Endothelial cell of umbilical vein (primary cell): ENCODE results near the gene COL23A1. TPM values are rescaled to one million over a fixed set of nuclear protein-coding genes. Genes with fewer than 3 reads are reported as not detected.
A peak's percentile ranks its signal among the peaks of the same experiment; 100 is the strongest.

ENCODE experiments used
- BruUV-seq: library from RNA; stranded (reverse); fragments of 400-500 nt; replicated peaks from 2 replicates; lab custom pipeline; 2021; lab: Mats Ljungman, UMichigan
- CTCF ChIA-PET: fragments of 300-600, 350-600 bp; sonication (Branson Sonifier 250); formaldehyde crosslinking; loops from one replicate; lab custom pipeline; 2021; ENCODE audit warnings: antibody characterized with exemption, inconsistent platforms; lab: Charles Lee
- POLR2A ChIA-PET: fragments of 300-600, 350-600 bp; sonication (Branson Sonifier 250); formaldehyde crosslinking; loops from one replicate; lab custom pipeline; 2021; ENCODE audit warnings: antibody characterized with exemption, inconsistent platforms; lab: Charles Lee
- DNase-seq: peaks from one replicate; pipeline ENCODE4 v3.0.0-alpha.2; 2011; ENCODE audit warnings: low read depth, low spot score
- FAIRE-seq: peaks from 2 replicates; lab custom pipeline; 2011; peaks lifted over from hg19 to GRCh38; lab: Jason Lieb, UNC
- H2AFZ ChIP-seq: 2 replicates; pipeline ENCODE4 v1.6.0; 2012; ENCODE audit warnings: low read depth, low read length, control low read depth, inconsistent platforms
- H3K27ac ChIP-seq: 2 replicates; pipeline ENCODE4 v1.5.1; 2011; ENCODE audit warnings: low read depth, mild to moderate bottlenecking, control low read depth, low read length, moderate library complexity; ENCODE audit not compliant: insufficient read depth
- H3K27me3 ChIP-seq, 2 experiments: 2 replicates each; pipeline versions ENCODE4 v1.6.0 to v1.6.1; 2011; ENCODE audit warnings: low read length in 2 of 2, mixed read lengths in 1 of 2; ENCODE audit not compliant: control insufficient read depth in 2 of 2, insufficient read depth in 2 of 2
- H3K36me3 ChIP-seq, 2 experiments: 2 replicates in 1 of 2; 3 replicates in 1 of 2; pipeline ENCODE4 v1.5.1; 2011; ENCODE audit warnings: low read length in 2 of 2, mild to moderate bottlenecking in 1 of 2, moderate library complexity in 1 of 2; ENCODE audit not compliant: control insufficient read depth in 2 of 2, insufficient read depth in 2 of 2; ENCODE audit errors: extremely low read depth in 1 of 2
- H3K4me1 ChIP-seq: 3 replicates; pipeline ENCODE4 v1.5.1; 2011; ENCODE audit warnings: mild to moderate bottlenecking, low read length; ENCODE audit not compliant: control insufficient read depth, insufficient read depth; ENCODE audit errors: extremely low read depth
- H3K4me2 ChIP-seq: 2 replicates; pipeline ENCODE4 v1.6.1; 2011; ENCODE audit warnings: low read length, control low read depth, mixed read lengths; ENCODE audit not compliant: insufficient read depth
- H3K4me3 ChIP-seq, 3 experiments: fragments of 200-600 bp in 1 of 3; sonication (generic), shearing (Covaris generic) in 1 of 3; replicated peaks in 1 of 3; 2 replicates each; pipeline ENCODE4 v1.5.1; 2011 to 2016; ENCODE audit warnings: control low read depth in 3 of 3, low read length in 3 of 3, mild to moderate bottlenecking in 2 of 3, inconsistent platforms in 1 of 3, low read depth in 1 of 3, moderate library complexity in 1 of 3; ENCODE audit not compliant: insufficient read depth in 1 of 3
- H3K79me2 ChIP-seq: 2 replicates; pipeline ENCODE4 v1.6.0; 2012; ENCODE audit warnings: low read length, inconsistent platforms; ENCODE audit not compliant: control insufficient read depth, insufficient read depth
- H3K9ac ChIP-seq: replicated peaks from 2 replicates; pipeline ENCODE3; 2011; ENCODE audit warnings: low read length, control low read depth; ENCODE audit not compliant: insufficient read depth; ENCODE audit errors: extremely low read depth
- H3K9me1 ChIP-seq: replicated peaks from 3 replicates; pipeline ENCODE4 v1.6.0; 2011; ENCODE audit warnings: mild to moderate bottlenecking, low read length; ENCODE audit not compliant: control insufficient read depth, insufficient read depth; ENCODE audit errors: extremely low read depth
- H3K9me3 ChIP-seq: replicated peaks from 2 replicates; pipeline ENCODE4 v1.5.1; 2012; ENCODE audit warnings: low read length, inconsistent platforms; ENCODE audit not compliant: control insufficient read depth, insufficient read depth
- H4K20me1 ChIP-seq: replicated peaks from 2 replicates; pipeline ENCODE3; 2011; ENCODE audit warnings: mild to moderate bottlenecking, low read length; ENCODE audit not compliant: control insufficient read depth, insufficient read depth; ENCODE audit errors: extremely low read depth
- CTCF ChIP-seq, 2 donors: IDR thresholded peaks; 1 replicate in 1 of 2; 2 replicates in 1 of 2; pipeline ENCODE4 v1.5.1; 2011; ENCODE audit warnings: low read length in 2 of 2, mild to moderate bottlenecking in 2 of 2, moderate library complexity in 2 of 2, control low read depth in 1 of 2, inconsistent platforms in 1 of 2, low read depth in 1 of 2; ENCODE audit not compliant: insufficient read depth in 1 of 2; ENCODE audit errors: extremely low read depth in 1 of 2
- EZH2 ChIP-seq: IDR thresholded peaks from 2 replicates; pipeline ENCODE4 v1.6.1; 2012; ENCODE audit warnings: borderline replicate concordance, low read depth, mild to moderate bottlenecking, moderate library complexity, low read length, inconsistent platforms; ENCODE audit not compliant: severe bottlenecking
- FOS ChIP-seq: IDR thresholded peaks from 2 replicates; pipeline ENCODE4 v1.6.1; 2011; ENCODE audit warnings: mild to moderate bottlenecking, low read length, moderate library complexity, borderline replicate concordance; ENCODE audit not compliant: insufficient read depth
- GATA2 ChIP-seq: IDR thresholded peaks from 2 replicates; pipeline ENCODE4 v1.7.0; 2011; ENCODE audit warnings: low read depth, mild to moderate bottlenecking, moderate library complexity, mixed read lengths, low read length; ENCODE audit not compliant: insufficient read length, insufficient read depth
- POLR2AphosphoS5 ChIP-seq: IDR thresholded peaks from 2 replicates; pipeline ENCODE4 v1.6.1; 2012; ENCODE audit warnings: low read depth, mild to moderate bottlenecking, control low read depth, low read length, moderate library complexity; ENCODE audit not compliant: insufficient read depth
- dilution Hi-C: fragments of 300-500 bp; cut with MboI; formaldehyde crosslinking; loops from one replicate; pipeline ENCODE4 v1.15.0; 2019; ENCODE audit warnings: low sequenced_read_pairs; ENCODE audit not compliant: extremely low pct_ligation_motif_present
- intact Hi-C: fragments of 100-400 bp; cut with micrococcal nuclease; formaldehyde crosslinking; loops from one replicate; pipeline ENCODE4 v1.10.0; 2022
- polyA plus RNA-seq, 4 experiments: library from polyadenylated mRNA; depleted of rRNA in 3 of 4; stranded (reverse) in 3 of 4; unstranded in 1 of 4; fragments of >200 nt; gene quantifications; 2 replicates each; pipeline versions ENCODE4 v1.2.1 to v1.2.3, GENCODE V29; 2011 to 2012; ENCODE audit warnings: missing spikeins in 1 of 4
- total RNA-seq: library from RNA; stranded (reverse); gene quantifications from 2 replicates; pipeline ENCODE4 v1.2.3, GENCODE V29; 2021

The COL23A1 gene
- total and polyA plus RNA-seq, 2 donors (not counting 3 experiments of a cell fraction or from before 2014, with no cell fraction given): not detected

- Histone ChIP-seq H3K27me3 (no peaks in the 10 kb centered on the region), H3K4me3 (no peak overlapping the region), H3K9me1 (no peaks in the 10 kb centered on the region), H3K4me2 (no peak overlapping the region), H3K4me1 (peaks cover 14% of the 10 kb centered on the region), H3K27ac (no peak overlapping the region), H3K36me3 (no peaks in the 10 kb centered on the region), H3K79me2 (no peaks in the 10 kb centered on the region), H3K9ac (no peak overlapping the region), H2AFZ (peak overlapping the region; percentile 58), H3K9me3 (no peaks in the 10 kb centered on the region), H4K20me1 (no peaks in the 10 kb centered on the region)
- BruUV-seq: no TSS peak
- dilution Hi-C loops (no loop called here), intact Hi-C loops (loop anchor here (5.0 kb wide), 1 partner anchor 1318 kb away; no protein-coding TSS in a partner anchor)
- FAIRE-seq (no peak), DNase-seq (no peak)
- CTCF ChIA-PET: interaction anchor here (1.1 kb wide), 1 partner anchor 35 kb away, joined by 3 read pairs; the partner anchor contains the start of gene HNRNPAB
- POLR2A ChIA-PET: no interaction called here
- TF ChIP-seq EZH2: no peak
- no peak for TF ChIP-seq CTCF (IDR thresholded peaks at IDR 0.05; ENCODE audit: extremely low read depth in 1 of 2, insufficient read depth in 1 of 2, low read depth in 1 of 2, low read length in 2 of 2)
- TF ChIP-seq FOS: no peak
- no peak for TF ChIP-seq POLR2AphosphoS5
- no peak for TF ChIP-seq GATA2
These were observed 351.2 kb downstream of the COL23A1 start for GRCh38 chr5:178238711-178239592.
